HL-60 (cell line): ENCODE data around the gene XXYLT1.

ENCODE experiments used
- CTCF ChIP-seq: IDR thresholded peaks from one replicate; pipeline ENCODE4 v1.5.1; 2011; ENCODE audit warnings: low read length, control low read depth, inconsistent platforms; ENCODE audit not compliant: insufficient read depth
- GABPA ChIP-seq: IDR thresholded peaks from 2 replicates; pipeline ENCODE4 v1.6.1; 2012; ENCODE audit warnings: low read depth

GRCh38 chr3:195178124-195178910 lies 92.6 kb downstream of the XXYLT1 start:
- TF ChIP-seq CTCF (no peak), GABPA (no peak)
